ENCODE measurements around the gene LDB2.

LDB2 gene

DNA sequence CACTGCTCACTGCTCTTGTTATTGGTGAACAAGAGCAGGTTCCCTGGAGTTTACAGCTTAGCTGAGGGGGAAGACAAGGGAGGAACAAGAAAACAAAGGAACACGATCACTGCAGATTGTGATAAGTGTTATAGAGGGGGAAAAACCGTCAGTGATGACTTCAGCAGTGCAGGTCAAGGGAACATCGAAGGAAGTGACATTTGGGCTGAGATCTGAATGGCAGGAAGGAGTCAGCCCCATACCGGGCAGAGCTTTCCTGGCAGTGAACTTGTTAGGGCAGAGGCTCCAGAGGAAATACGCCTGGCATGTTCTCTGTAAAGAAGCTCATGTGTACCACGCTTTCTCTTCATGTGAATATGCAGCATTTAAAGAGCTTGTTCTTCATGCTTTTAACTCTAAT is 78.1 kb downstream of the LDB2 start:
- H3K27me3 Mint-ChIP-seq (ENCODE audit: low read depth): peaks cover 3% of the 10 kb centered on the region

GRCh38 chr4:16819652-16820051 is 78.8 kb downstream of the LDB2 start:
- Mint-ChIP-seq H3K36me3 (ENCODE audit: low read depth) (no peaks in the 10 kb centered on the region), H3K27me3 (ENCODE audit: low read depth) (peaks cover 3% of the 10 kb centered on the region), H3K4me3 (no peak overlapping the region), H3K27ac (no peak overlapping the region), H3K9me3 (no peaks in the 10 kb centered on the region), H3K4me1 (ENCODE audit: low read depth) (no peaks in the 10 kb centered on the region)
- no peak for DNase-seq (ENCODE audit: low spot score)

More for the DNA sequence above, 78.1 kb downstream of the LDB2 start:
- Mint-ChIP-seq H3K27ac (no peak overlapping the region), H3K4me3 (no peak overlapping the region), H3K36me3 (ENCODE audit: low read depth) (no peaks in the 10 kb centered on the region), H3K9me3 (no peaks in the 10 kb centered on the region), H3K4me1 (ENCODE audit: low read depth) (no peaks in the 10 kb centered on the region)
- no peak for DNase-seq (ENCODE audit: low spot score)

DNA sequence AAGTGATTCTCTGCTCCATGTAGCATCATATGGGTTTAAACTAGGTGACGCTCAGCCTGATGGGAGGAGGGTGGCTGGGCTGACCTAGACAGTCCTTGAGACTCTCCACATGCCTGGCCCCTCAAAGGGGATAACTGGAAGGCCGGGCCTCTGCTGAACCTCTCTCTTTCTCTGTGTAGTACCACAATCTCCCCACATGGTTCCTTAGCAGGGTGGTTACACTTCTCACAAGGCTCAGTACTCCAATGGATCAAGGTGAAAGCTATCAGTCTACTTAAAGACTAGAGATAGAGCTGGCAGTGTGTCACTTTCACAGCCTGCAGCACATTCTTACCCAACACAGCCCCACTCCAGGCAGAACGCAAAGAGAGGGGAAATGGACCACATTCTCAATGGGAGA is 80.4 kb downstream of the LDB2 start:
- H3K27me3 Mint-ChIP-seq (ENCODE audit: low read depth): peaks cover 3% of the 10 kb centered on the region

DNA sequence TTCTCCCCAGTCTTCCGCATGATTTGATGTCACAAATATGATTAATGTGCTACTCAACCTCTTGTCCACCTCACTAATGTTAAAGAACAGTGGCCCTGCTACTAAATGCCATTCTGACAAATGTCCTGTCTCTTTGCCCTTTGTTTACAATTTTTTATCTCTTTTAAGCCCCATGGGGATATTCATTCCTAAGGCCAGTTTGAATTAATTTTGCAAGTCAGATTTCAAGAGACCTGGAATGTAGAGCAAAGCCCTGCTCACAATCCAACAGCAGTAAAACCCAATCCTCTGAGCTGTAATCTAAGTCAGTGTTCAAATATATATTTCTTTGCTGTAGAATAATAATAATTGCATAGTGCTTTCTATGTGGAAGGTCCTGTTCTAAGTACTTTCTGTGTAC is 81.2 kb downstream of the LDB2 start:
- H3K9me3 Mint-ChIP-seq: no peaks in the 10 kb centered on the region
- no peaks in the 10 kb centered on the region for H3K4me1 Mint-ChIP-seq (ENCODE audit: low read depth)
- no peak overlapping the region for H3K4me3 Mint-ChIP-seq
- H3K36me3 Mint-ChIP-seq (ENCODE audit: low read depth): no peaks in the 10 kb centered on the region
- H3K27me3 Mint-ChIP-seq (ENCODE audit: low read depth): peaks cover 3% of the 10 kb centered on the region
- no peak for DNase-seq (ENCODE audit: low spot score)
- H3K27ac Mint-ChIP-seq: no peak overlapping the region

More for the DNA sequence above, 80.4 kb downstream of the LDB2 start:
- no peak for DNase-seq (ENCODE audit: low spot score)
- Mint-ChIP-seq H3K27ac (no peak overlapping the region), H3K4me3 (no peak overlapping the region), H3K9me3 (no peaks in the 10 kb centered on the region), H3K36me3 (ENCODE audit: low read depth) (no peaks in the 10 kb centered on the region), H3K4me1 (ENCODE audit: low read depth) (no peaks in the 10 kb centered on the region)

DNA sequence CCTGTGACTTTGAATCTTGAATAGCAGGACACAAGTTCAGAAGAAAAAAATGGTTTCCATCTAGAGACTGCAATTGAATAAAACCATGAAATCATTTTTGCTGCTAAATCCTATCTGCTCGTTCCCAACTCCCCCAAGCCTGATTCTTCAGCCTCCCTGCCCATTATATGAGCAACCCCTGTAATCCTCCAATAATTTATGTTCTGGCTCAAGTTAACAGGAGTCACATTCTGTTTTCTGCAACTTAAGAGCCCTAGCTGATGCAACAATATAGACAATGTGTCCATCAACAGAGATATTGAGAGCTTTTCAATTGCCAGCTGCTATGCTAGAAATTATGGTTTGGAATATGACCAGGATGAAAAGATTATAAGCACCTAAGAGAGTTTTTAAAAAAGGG is 84.1 kb downstream of the LDB2 start:
- no peak overlapping the region for H3K4me3 Mint-ChIP-seq
- H3K36me3 Mint-ChIP-seq (ENCODE audit: low read depth): no peaks in the 10 kb centered on the region
- H3K27me3 Mint-ChIP-seq (ENCODE audit: low read depth): no peaks in the 10 kb centered on the region
- no peaks in the 10 kb centered on the region for H3K4me1 Mint-ChIP-seq (ENCODE audit: low read depth)
- H3K9me3 Mint-ChIP-seq: peaks cover 10% of the 10 kb centered on the region
- H3K27ac Mint-ChIP-seq: no peak overlapping the region
- no peak for DNase-seq (ENCODE audit: low spot score)

GRCh38 chr4:16812041-16812440 is 86.4 kb downstream of the LDB2 start:
- no peaks in the 10 kb centered on the region for H3K36me3 Mint-ChIP-seq (ENCODE audit: low read depth)
- no peak overlapping the region for H3K27ac Mint-ChIP-seq
- peaks cover 11% of the 10 kb centered on the region for H3K9me3 Mint-ChIP-seq
- H3K4me3 Mint-ChIP-seq: no peak overlapping the region
- no peak for DNase-seq (ENCODE audit: low spot score)
- H3K27me3 Mint-ChIP-seq (ENCODE audit: low read depth): no peaks in the 10 kb centered on the region
- no peaks in the 10 kb centered on the region for H3K4me1 Mint-ChIP-seq (ENCODE audit: low read depth)

DNA sequence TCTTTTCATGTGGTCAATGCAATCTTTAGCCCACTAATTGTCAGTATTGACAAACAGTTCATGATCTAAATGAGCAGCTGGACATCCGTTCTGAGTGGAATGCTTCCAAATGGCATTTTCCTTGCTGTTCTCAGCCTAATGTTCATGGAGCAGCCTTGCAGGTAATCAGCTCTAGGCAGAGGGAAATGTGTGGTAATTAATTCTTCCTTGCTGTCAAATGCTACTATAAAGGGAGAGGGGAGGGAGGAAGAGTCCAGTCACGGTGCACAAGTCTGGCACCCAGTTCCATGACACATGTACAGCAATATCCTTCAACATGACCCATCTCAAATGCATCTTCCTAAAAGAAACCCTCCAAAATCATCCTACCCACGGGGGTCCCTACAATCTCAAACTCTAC is 88.5 kb downstream of the LDB2 start:
- Mint-ChIP-seq H3K36me3 (ENCODE audit: low read depth) (no peaks in the 10 kb centered on the region), H3K27ac (no peak overlapping the region), H3K4me3 (no peak overlapping the region), H3K9me3 (peaks cover 11% of the 10 kb centered on the region), H3K4me1 (ENCODE audit: low read depth) (no peaks in the 10 kb centered on the region), H3K27me3 (ENCODE audit: low read depth) (no peaks in the 10 kb centered on the region)
- no peak for DNase-seq (ENCODE audit: low spot score)

GRCh38 chr4:16809064-16809463 is 89.4 kb downstream of the LDB2 start:
- Mint-ChIP-seq H3K36me3 (ENCODE audit: low read depth) (no peaks in the 10 kb centered on the region), H3K27ac (no peak overlapping the region), H3K4me3 (no peak overlapping the region), H3K9me3 (peaks cover 11% of the 10 kb centered on the region), H3K4me1 (ENCODE audit: low read depth) (no peaks in the 10 kb centered on the region), H3K27me3 (ENCODE audit: low read depth) (peaks cover 2% of the 10 kb centered on the region)
- DNase-seq (ENCODE audit: low spot score): no peak

- Mint-ChIP-seq H3K27me3 (ENCODE audit: low read depth) (peaks cover 2% of the 10 kb centered on the region), H3K36me3 (ENCODE audit: low read depth) (no peaks in the 10 kb centered on the region), H3K9me3 (peaks cover 11% of the 10 kb centered on the region), H3K4me3 (no peak overlapping the region), H3K4me1 (ENCODE audit: low read depth) (no peaks in the 10 kb centered on the region), H3K27ac (no peak overlapping the region)
- DNase-seq (ENCODE audit: low spot score): no peak
These were observed 91.1 kb downstream of the LDB2 start for GRCh38 chr4:16807355-16807754.

DNA sequence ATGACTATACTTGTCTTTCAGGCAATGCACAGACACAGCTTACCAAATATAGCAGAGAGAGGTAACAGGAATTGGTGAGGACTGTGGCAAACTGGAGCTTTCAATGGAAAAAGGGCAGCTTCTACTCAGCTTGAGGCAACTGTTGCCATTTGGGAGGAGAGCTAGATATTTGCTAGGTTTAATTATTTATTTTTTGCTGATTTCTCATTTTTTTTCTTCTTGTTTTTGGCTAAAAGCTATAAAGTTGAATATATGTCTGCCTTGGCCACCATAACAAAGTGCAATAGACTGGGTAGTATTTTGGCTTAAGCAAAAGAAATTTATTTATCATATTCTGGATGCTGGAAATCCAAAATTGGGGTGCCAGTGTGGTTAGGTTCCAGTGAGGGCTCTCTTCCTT is 93.9 kb downstream of the LDB2 start:
- H3K27me3 Mint-ChIP-seq (ENCODE audit: low read depth): peaks cover 2% of the 10 kb centered on the region
- no peak overlapping the region for H3K4me3 Mint-ChIP-seq
- H3K27ac Mint-ChIP-seq: no peak overlapping the region
- DNase-seq (ENCODE audit: low spot score): no peak
- no peaks in the 10 kb centered on the region for H3K4me1 Mint-ChIP-seq (ENCODE audit: low read depth)
- no peaks in the 10 kb centered on the region for H3K36me3 Mint-ChIP-seq (ENCODE audit: low read depth)
- H3K9me3 Mint-ChIP-seq: peaks cover 4% of the 10 kb centered on the region

GRCh38 chr4:16802044-16802443 is 96.4 kb downstream of the LDB2 start:
- H3K36me3 Mint-ChIP-seq (ENCODE audit: low read depth): no peaks in the 10 kb centered on the region
- no peak overlapping the region for H3K27ac Mint-ChIP-seq
- no peak overlapping the region for H3K4me3 Mint-ChIP-seq
- peaks cover 2% of the 10 kb centered on the region for H3K27me3 Mint-ChIP-seq (ENCODE audit: low read depth)
- no peak for DNase-seq (ENCODE audit: low spot score)
- no peaks in the 10 kb centered on the region for H3K4me1 Mint-ChIP-seq (ENCODE audit: low read depth)
- H3K9me3 Mint-ChIP-seq: no peaks in the 10 kb centered on the region

DNA sequence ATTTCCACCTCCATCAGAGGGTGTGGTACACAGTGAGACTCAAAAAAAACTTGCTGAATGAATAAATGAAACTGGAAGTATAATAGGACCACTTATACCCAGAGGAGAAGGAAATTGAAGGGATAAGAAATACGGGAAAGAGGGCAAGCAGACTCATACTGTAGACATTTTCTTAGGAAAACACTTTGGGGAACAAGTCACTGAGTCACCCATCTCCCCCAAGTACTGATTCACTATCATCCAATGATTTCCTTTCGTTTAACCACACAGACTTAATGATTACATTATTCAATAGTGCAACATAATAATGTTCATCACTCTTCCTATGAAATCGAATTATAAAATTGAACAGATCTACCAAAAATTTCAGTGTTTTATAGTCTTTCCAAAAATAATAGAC is 97.1 kb downstream of the LDB2 start:
- H3K4me3 Mint-ChIP-seq: no peak overlapping the region
- H3K27me3 Mint-ChIP-seq (ENCODE audit: low read depth): peaks cover 2% of the 10 kb centered on the region
- no peaks in the 10 kb centered on the region for H3K9me3 Mint-ChIP-seq
- H3K4me1 Mint-ChIP-seq (ENCODE audit: low read depth): no peaks in the 10 kb centered on the region
- no peaks in the 10 kb centered on the region for H3K36me3 Mint-ChIP-seq (ENCODE audit: low read depth)
- no peak for DNase-seq (ENCODE audit: low spot score)
- no peak overlapping the region for H3K27ac Mint-ChIP-seq

GRCh38 chr4:16794816-16795445 is 103.5 kb downstream of the LDB2 start:
- peak; percentile 6 for DNase-seq (ENCODE audit: low spot score)
- no peaks in the 10 kb centered on the region for H3K9me3 Mint-ChIP-seq
- no peak overlapping the region for H3K4me3 Mint-ChIP-seq
- H3K36me3 Mint-ChIP-seq (ENCODE audit: low read depth): no peaks in the 10 kb centered on the region
- H3K27me3 Mint-ChIP-seq (ENCODE audit: low read depth): no peaks in the 10 kb centered on the region
- H3K4me1 Mint-ChIP-seq (ENCODE audit: low read depth): peaks cover 1% of the 10 kb centered on the region
- no peak overlapping the region for H3K27ac Mint-ChIP-seq

DNA sequence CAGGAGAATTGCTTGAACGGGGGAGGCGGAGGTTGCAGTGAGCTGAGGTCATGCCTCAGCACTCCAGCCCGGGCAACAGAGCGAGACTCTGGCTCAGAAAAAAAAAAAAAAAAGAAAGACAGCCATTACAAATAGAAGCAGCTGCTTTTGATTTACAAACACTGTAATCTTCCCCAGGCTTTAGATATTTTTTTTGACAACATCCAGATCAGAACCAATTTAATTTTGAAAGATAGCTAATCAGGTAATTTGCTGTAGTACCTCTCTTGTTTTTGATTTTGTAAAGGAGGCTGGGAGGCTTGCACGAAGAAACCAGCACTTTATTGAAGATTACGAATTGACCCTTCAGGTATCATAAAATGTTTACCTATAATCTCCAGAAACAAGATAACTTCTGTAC is 107.0 kb downstream of the LDB2 start:
- H3K27me3 Mint-ChIP-seq (ENCODE audit: low read depth): no peaks in the 10 kb centered on the region
- DNase-seq (ENCODE audit: low spot score): no peak
- H3K27ac Mint-ChIP-seq: no peak overlapping the region
- peaks cover 1% of the 10 kb centered on the region for H3K4me1 Mint-ChIP-seq (ENCODE audit: low read depth)
- no peak overlapping the region for H3K4me3 Mint-ChIP-seq
- H3K9me3 Mint-ChIP-seq: no peaks in the 10 kb centered on the region
- H3K36me3 Mint-ChIP-seq (ENCODE audit: low read depth): no peaks in the 10 kb centered on the region

DNA sequence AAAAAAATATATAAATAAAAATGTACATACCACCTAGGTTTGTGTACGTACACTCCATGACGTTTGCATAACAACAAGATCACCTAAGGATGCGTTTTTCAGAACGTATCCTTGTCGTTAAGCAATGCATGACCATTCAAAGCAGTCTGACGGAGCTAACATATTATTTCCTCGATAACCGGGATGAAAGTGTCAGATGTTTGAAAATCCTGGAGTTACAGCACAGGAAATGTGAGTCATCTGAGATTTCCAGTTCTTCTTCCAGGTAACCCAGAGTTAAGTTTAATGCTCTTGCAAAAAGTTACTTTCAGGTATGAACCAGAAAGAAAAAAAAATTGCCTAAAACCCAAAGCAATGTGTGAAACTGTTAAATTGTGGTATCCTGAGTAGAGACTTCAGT is 107.9 kb downstream of the LDB2 start:
- H3K27ac Mint-ChIP-seq: no peak overlapping the region
- H3K36me3 Mint-ChIP-seq (ENCODE audit: low read depth): no peaks in the 10 kb centered on the region
- no peaks in the 10 kb centered on the region for H3K27me3 Mint-ChIP-seq (ENCODE audit: low read depth)
- peaks cover 1% of the 10 kb centered on the region for H3K4me1 Mint-ChIP-seq (ENCODE audit: low read depth)
- no peak for DNase-seq (ENCODE audit: low spot score)
- H3K4me3 Mint-ChIP-seq: no peak overlapping the region
- no peaks in the 10 kb centered on the region for H3K9me3 Mint-ChIP-seq

All from T-helper 2 cell treated with Interferon-gamma antibody and Interleukin-4, amounts not matched to agents 5 μg/mL and 100 μg/mL, for 36 hours (primary cell).